Measurements from ENCODE around the gene IFI27.
A peak's percentile ranks its signal among the peaks of the same experiment; 100 is the strongest.

IFI27 gene

GRCh38 chr14:94109915-94110250 is 653 bp upstream of the IFI27 start:
- H3K4me1 ChIP-seq (ENCODE audit: control insufficient read depth, insufficient read depth, low read length), result peaks cover 3% of the 10 kb centered on the region; the same call in 1 of the 2 replicates
- no peak overlapping the region for H3K27ac ChIP-seq (ENCODE audit: extremely low read depth, low read depth, low read length)
- ChIA-PET CTCF (interaction anchor here (0.8 to 1.1 kb wide), 2 partner anchors 27 to 46 kb away, joined by 3 read pairs; no protein-coding TSS in a partner anchor), POLR2A (no interaction called here)
- H3K4me3 ChIP-seq (ENCODE audit: low read depth, low read length), result no peak overlapping the region
- TF ChIP-seq ZIC2 (tag by site-specific recombination; IDR thresholded peaks at IDR 0.05) (peak; percentile 76), ZNF148 (tag by site-specific recombination; IDR thresholded peaks at IDR 0.05; ENCODE audit: borderline replicate concordance) (no peak), ZNF341 (tag by site-specific recombination; IDR thresholded peaks at IDR 0.05; ENCODE audit: low read depth) (no peak), GLIS1 (tag by site-specific recombination; IDR thresholded peaks at IDR 0.05) (peak; percentile 94)
- no peaks in the 10 kb centered on the region for H3K9me3 ChIP-seq (ENCODE audit: control insufficient read depth, insufficient read depth, low read depth, low read length)
- no peaks in the 10 kb centered on the region for H3K36me3 ChIP-seq (ENCODE audit: control insufficient read depth in 2 of 2, insufficient read depth in 1 of 2, low read length in 2 of 2)

- Histone ChIP-seq H3K27ac (ENCODE audit: extremely low read depth, low read depth, low read length) (no peak overlapping the region), H3K4me3 (ENCODE audit: low read depth, low read length) (no peak overlapping the region), H3K9me3 (ENCODE audit: control insufficient read depth, insufficient read depth, low read depth, low read length) (no peaks in the 10 kb centered on the region), H3K4me1 (ENCODE audit: control insufficient read depth, insufficient read depth, low read length) (peaks cover 3% of the 10 kb centered on the region; the same call in 1 of the 2 replicates), H3K36me3 (ENCODE audit: control insufficient read depth in 2 of 2, insufficient read depth in 1 of 2, low read length in 2 of 2) (no peaks in the 10 kb centered on the region)
- CTCF ChIA-PET, result interaction anchor here (1.2 kb wide), 1 partner anchor 21 kb away, joined by 7 read pairs; no protein-coding TSS in a partner anchor
- POLR2A ChIA-PET, result no interaction called here
- TF ChIP-seq ZNF324 (tag by site-specific recombination; IDR thresholded peaks at IDR 0.05), result no peak
- no peak for TF ChIP-seq ZNF211 (tag by site-specific recombination; IDR thresholded peaks at IDR 0.05; ENCODE audit: low read depth)
- TF ChIP-seq ZNF548 (tag by site-specific recombination; IDR thresholded peaks at IDR 0.05), result no peak
- TF ChIP-seq PRDM2 (tag by site-specific recombination; IDR thresholded peaks at IDR 0.05; ENCODE audit: borderline replicate concordance), result no peak
- TF ChIP-seq KLF9 (tag by site-specific recombination; IDR thresholded peaks at IDR 0.05; ENCODE audit: low read depth), result no peak
- no peak for TF ChIP-seq ZNF280D (tag by site-specific recombination; IDR thresholded peaks at IDR 0.05)
- TF ChIP-seq KLF1 (tag by site-specific recombination; IDR thresholded peaks at IDR 0.05), result no peak
- TF ChIP-seq PRDM4 (tag by site-specific recombination; IDR thresholded peaks at IDR 0.05), result no peak
- TF ChIP-seq HOXD13 (CRISPR knock-in tag; IDR thresholded peaks at IDR 0.05; ENCODE audit: borderline replicate concordance), result no peak
- no peak for TF ChIP-seq ZNF747 (tag by site-specific recombination; IDR thresholded peaks at IDR 0.05)
- TF ChIP-seq HOXA7 (CRISPR knock-in tag; IDR thresholded peaks at IDR 0.05; ENCODE audit: borderline replicate concordance), result no peak
- TF ChIP-seq ZNF670 (tag by site-specific recombination; IDR thresholded peaks at IDR 0.05; ENCODE audit: low read depth), result no peak
- TF ChIP-seq ZNF184 (tag by site-specific recombination; IDR thresholded peaks at IDR 0.05), result no peak
- TF ChIP-seq ZFP69B (tag by site-specific recombination; IDR thresholded peaks at IDR 0.05), result no peak
- TF ChIP-seq ZSCAN4 (tag by site-specific recombination; IDR thresholded peaks at IDR 0.05), result no peak
Measured at GRCh38 chr14:94111276-94112095, 950 bp downstream of the IFI27 start.

Measured in HEK293 (cell line).